Liver (tissue), 9 donors: ENCODE results near the gene SLC6A3. TPM values are rescaled to one million over a fixed set of nuclear protein-coding genes. Genes with fewer than 3 reads are reported as not detected.
A peak's percentile ranks its signal among the peaks of the same experiment; 100 is the strongest.

Source experiments
- DNase-seq: peaks from one replicate; pipeline ENCODE4 v3.0.0-alpha.2; 2017; ENCODE audit warnings: low spot score
- H3K27ac ChIP-seq, 2 donors: one replicate each; pipeline ENCODE4 v1.7.0; 2013; ENCODE audit warnings: inconsistent platforms in 2 of 2, low read length in 2 of 2, control low read depth in 1 of 2, low read depth in 1 of 2, mild to moderate bottlenecking in 1 of 2
- H3K27me3 ChIP-seq, 4 donors: one replicate each; pipeline versions ENCODE4 v1.6.1 to v1.7.0; 2013; ENCODE audit warnings: low read length in 3 of 4, inconsistent platforms in 1 of 4, mild to moderate bottlenecking in 1 of 4, moderate library complexity in 1 of 4; ENCODE audit not compliant: control insufficient read depth in 4 of 4, insufficient read depth in 4 of 4
- H3K36me3 ChIP-seq, 4 donors: one replicate each; pipeline versions ENCODE4 v1.6.1 to v1.7.0; 2013; ENCODE audit warnings: low read length in 3 of 4, mild to moderate bottlenecking in 3 of 4, low read depth in 1 of 4, moderate library complexity in 1 of 4; ENCODE audit not compliant: control insufficient read depth in 4 of 4, insufficient read depth in 3 of 4
- H3K4me1 ChIP-seq, 4 donors: one replicate each; pipeline versions ENCODE4 v1.6.1 to v1.7.0; 2013; ENCODE audit warnings: low read length in 3 of 4, mild to moderate bottlenecking in 3 of 4, moderate library complexity in 1 of 4; ENCODE audit not compliant: control insufficient read depth in 4 of 4, insufficient read depth in 4 of 4
- H3K4me3 ChIP-seq, 3 donors: one replicate each; pipeline versions ENCODE4 v1.6.1 to v1.7.0; 2013; ENCODE audit warnings: low read length in 3 of 3, control low read depth in 1 of 3, low read depth in 1 of 3, mild to moderate bottlenecking in 1 of 3
- H3K9ac ChIP-seq, 2 donors: one replicate each; pipeline ENCODE4 v1.7.0; 2013; ENCODE audit warnings: low read length in 2 of 2, mild to moderate bottlenecking in 2 of 2, moderate library complexity in 2 of 2, control low read depth in 1 of 2, low read depth in 1 of 2
- H3K9me3 ChIP-seq, 4 donors: one replicate each; pipeline versions ENCODE4 v1.6.1 to v1.7.0; 2013; ENCODE audit warnings: low read length in 3 of 4; ENCODE audit not compliant: control insufficient read depth in 4 of 4
- CTCF ChIP-seq: fragments of 150-350 bp; IDR thresholded peaks from 2 replicates; pipeline ENCODE4 v1.5.1; 2017; ENCODE audit warnings: improper control_type of control experiment, low read depth, low read length; ENCODE audit not compliant: missing input control
- EGR1 ChIP-seq, 2 donors: IDR thresholded peaks; 2 replicates each; pipeline ENCODE4 v1.6.1; 2016 to 2018; ENCODE audit warnings: antibody characterized with exemption in 2 of 2, low read depth in 2 of 2
- FOXA2 ChIP-seq: IDR thresholded peaks from 2 replicates; pipeline ENCODE4 v1.6.1; 2016; ENCODE audit warnings: antibody characterized with exemption
- GABPA ChIP-seq, 2 donors: IDR thresholded peaks in 1 of 2; conservative IDR thresholded peaks in 1 of 2; 2 replicates each; pipeline ENCODE4 v1.6.1; 2016; ENCODE audit warnings: antibody characterized with exemption in 2 of 2, mild to moderate bottlenecking in 1 of 2, moderate library complexity in 1 of 2
- HNF4A ChIP-seq, 2 donors: conservative IDR thresholded peaks; 2 replicates each; pipeline ENCODE4 v1.6.1; 2016; ENCODE audit warnings: antibody characterized with exemption in 2 of 2, mild to moderate bottlenecking in 2 of 2
- HNF4G ChIP-seq: IDR thresholded peaks from 2 replicates; pipeline ENCODE4 v1.6.1; 2016; ENCODE audit warnings: antibody characterized with exemption
- JUND ChIP-seq, 2 donors: IDR thresholded peaks; 2 replicates each; pipeline ENCODE4 v1.6.1; 2016; ENCODE audit warnings: antibody characterized with exemption in 2 of 2
- MAX ChIP-seq: IDR thresholded peaks from 2 replicates; pipeline ENCODE4 v1.6.1; 2016; ENCODE audit warnings: antibody characterized with exemption
- NR2F2 ChIP-seq: IDR thresholded peaks from 2 replicates; pipeline ENCODE4 v1.6.1; 2016; ENCODE audit warnings: antibody characterized with exemption
- RAD21 ChIP-seq, 2 donors: IDR thresholded peaks; 2 replicates each; pipeline ENCODE4 v1.6.1; 2016; ENCODE audit warnings: antibody characterized with exemption in 2 of 2, mild to moderate bottlenecking in 2 of 2
- REST ChIP-seq: IDR thresholded peaks from 2 replicates; pipeline ENCODE4 v1.6.1; 2016; ENCODE audit warnings: antibody characterized with exemption, mild to moderate bottlenecking
- RXRA ChIP-seq, 2 donors: IDR thresholded peaks; 2 replicates each; pipeline ENCODE4 v1.6.1; 2017 to 2018; ENCODE audit warnings: antibody characterized with exemption in 2 of 2, mild to moderate bottlenecking in 1 of 2
- TAF1 ChIP-seq: conservative IDR thresholded peaks from 2 replicates; pipeline ENCODE4 v1.6.1; 2016; ENCODE audit warnings: antibody characterized with exemption, mild to moderate bottlenecking
- YY1 ChIP-seq: IDR thresholded peaks from 2 replicates; pipeline ENCODE4 v1.6.1; 2016; ENCODE audit warnings: antibody characterized with exemption, mild to moderate bottlenecking
- ZBTB33 ChIP-seq: IDR thresholded peaks from 2 replicates; pipeline ENCODE4 v1.6.1; 2016; ENCODE audit warnings: antibody characterized with exemption
- WGBS: extraction: QIAGEN DNeasy Blood & Tissue Kit; methylation state at CpG from one replicate; pipeline ENCODE4 v1.1.7; 2013; 5-methylcytosine and 5-hydroxymethylcytosine counted together
- polyA plus RNA-seq, 2 donors: library from polyadenylated mRNA; stranded (reverse) in 1 of 2; unstranded in 1 of 2; fragments of 200-250 nt in 1 of 2; fragments of >200 nt in 1 of 2; fragmentation: Nextera tagmentation in 1 of 2; extraction: Ambion mirVana in 1 of 2; gene quantifications; one replicate each; pipeline versions ENCODE4 v1.2.1 to v1.2.3, GENCODE V29; 2013 to 2015
- total RNA-seq, 2 donors: library from RNA; depleted of rRNA; stranded (reverse); fragments of >200 nt; gene quantifications; one replicate each; pipeline ENCODE4 v1.2.3, GENCODE V29; 2014
- donor health status: healthy.
- donor health status: healthy.
- donor health status: healthy.
- donor health status: healthy.
- donor health status: healthy.

The SLC6A3 gene
- not detected for total RNA-seq
- not detected for polyA plus RNA-seq

- no peak within 1 kb of the TSS for H3K27ac ChIP-seq
- WGBS, result 4% methylated on average over 52 of the region's 52 CpGs
- H3K4me3 ChIP-seq, result peak within 1 kb of the TSS in 1 of 3 donors; percentile 17
- no peak within 1 kb of the TSS for H3K9ac ChIP-seq
- peaks cover 0 to 4% (median 0%) of the 10 kb centered on the region in 4 donors for H3K9me3 ChIP-seq
- peaks cover 0 to 21% (median 13%) of the 10 kb centered on the region in 4 donors for H3K27me3 ChIP-seq
- peak; percentile 47 for DNase-seq
- TF ChIP-seq HNF4G (no peak), ZBTB33 (no peak), MAX (no peak), TAF1 (no peak)
- peaks cover 6 to 11% (median 8%) of the 10 kb centered on the region in 4 donors for H3K4me1 ChIP-seq
- H3K36me3 ChIP-seq, result no peaks in the 10 kb centered on the region
Measured at GRCh38 chr5:1445313-1445688, at the start of gene SLC6A3. Gene SLC6A3, minus strand, starts transcription at chr5:1445440. Its CDS starts 2,243 bp downstream, at chr5:1443197.

GRCh38 chr5:1493941-1494340, 48.7 kb upstream of the SLC6A3 start:
- TF ChIP-seq RAD21 (IDR thresholded peaks at IDR 0.05) (no peak), EGR1 (IDR thresholded peaks at IDR 0.05; ENCODE audit: low read depth in 2 of 2) (no peak), MAX (no peak)
- Histone ChIP-seq H3K9ac (no peak overlapping the region), H3K4me1 (peaks cover 0 to 3% (median under 1%) of the 10 kb centered on the region in 4 donors), H3K27me3 (no peaks in the 10 kb centered on the region), H3K27ac (no peak overlapping the region), H3K9me3 (no peaks in the 10 kb centered on the region), H3K4me3 (no peak overlapping the region), H3K36me3 (peaks cover 0 to 2% (median 0%) of the 10 kb centered on the region in 4 donors)
- DNase-seq, result no peak
- WGBS, result 89% methylated on average over 12 of the region's 12 CpGs

GRCh38 chr5:1493413-1493812, 48.2 kb upstream of the SLC6A3 start:
- Histone ChIP-seq H3K9ac (no peak overlapping the region), H3K4me3 (no peak overlapping the region), H3K4me1 (peaks cover 0 to 3% (median under 1%) of the 10 kb centered on the region in 4 donors), H3K27ac (no peak overlapping the region), H3K27me3 (no peaks in the 10 kb centered on the region), H3K36me3 (peaks cover 0 to 5% (median 0%) of the 10 kb centered on the region in 4 donors), H3K9me3 (no peaks in the 10 kb centered on the region)
- TF ChIP-seq RAD21 (IDR thresholded peaks at IDR 0.05), result no peak
- no peak for TF ChIP-seq CTCF
- TF ChIP-seq RXRA (IDR thresholded peaks at IDR 0.05), result no peak
- TF ChIP-seq HNF4A (conservative IDR thresholded peaks at IDR 0.05), result no peak
- TF ChIP-seq REST, result no peak
- no peak for TF ChIP-seq EGR1 (IDR thresholded peaks at IDR 0.05; ENCODE audit: low read depth in 2 of 2)
- TF ChIP-seq GABPA (IDR thresholded peaks at IDR 0.05 in 1 of 2, conservative IDR thresholded peaks at IDR 0.05 in 1 of 2), result no peak
- no peak for TF ChIP-seq FOXA2
- no peak for TF ChIP-seq TAF1
- TF ChIP-seq JUND (IDR thresholded peaks at IDR 0.05), result no peak
- no peak for TF ChIP-seq NR2F2
- TF ChIP-seq MAX, result no peak
- no peak for TF ChIP-seq YY1
- 95% methylated on average over 16 of the region's 16 CpGs for WGBS
- no peak for DNase-seq
